SIG-M5 treated with dmso at 0.1 percent for 504 hours (cell line): Measurements from ENCODE around the gene SMARCD3.

Experiments used
- DNase-seq: peaks from one replicate; lab custom pipeline; 2025; ENCODE audit not compliant: unreplicated experiment; lab: John Stamatoyannopoulos, UW

Gene SMARCD3

DNA sequence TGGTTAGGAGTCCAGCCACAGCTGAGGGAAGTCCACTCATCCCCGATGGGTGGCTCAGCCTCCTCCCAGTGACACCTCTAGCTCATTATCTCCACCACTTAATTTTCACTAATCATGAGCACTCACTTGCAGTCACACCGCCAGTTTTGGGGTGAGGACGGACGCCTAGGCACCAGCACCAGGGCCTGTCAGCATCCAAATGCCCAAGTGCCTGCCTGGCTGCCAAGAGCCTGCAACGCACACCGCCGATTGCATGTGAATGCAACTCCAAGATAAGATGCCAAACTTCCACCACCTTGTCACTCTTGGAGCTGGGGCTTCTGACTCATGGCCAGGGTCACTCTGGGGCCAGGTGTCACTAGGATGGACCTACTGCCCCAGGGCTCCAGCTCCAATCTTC is 24.4 kb upstream of the SMARCD3 start:
- DNase-seq = no peak

GRCh38 chr7:151272405-151272804 is 23.9 kb upstream of the SMARCD3 start:
- no peak for DNase-seq

GRCh38 chr7:151271699-151272355 is 23.3 kb upstream of the SMARCD3 start:
- DNase-seq = peak; percentile 98

- DNase-seq = no peak
These were observed 21.0 kb upstream of the SMARCD3 start for GRCh38 chr7:151269511-151269910.

GRCh38 chr7:151265351-151265931 is 16.9 kb upstream of the SMARCD3 start:
- DNase-seq = no peak

GRCh38 chr7:151264615-151265014 is 16.1 kb upstream of the SMARCD3 start:
- DNase-seq = no peak

DNA sequence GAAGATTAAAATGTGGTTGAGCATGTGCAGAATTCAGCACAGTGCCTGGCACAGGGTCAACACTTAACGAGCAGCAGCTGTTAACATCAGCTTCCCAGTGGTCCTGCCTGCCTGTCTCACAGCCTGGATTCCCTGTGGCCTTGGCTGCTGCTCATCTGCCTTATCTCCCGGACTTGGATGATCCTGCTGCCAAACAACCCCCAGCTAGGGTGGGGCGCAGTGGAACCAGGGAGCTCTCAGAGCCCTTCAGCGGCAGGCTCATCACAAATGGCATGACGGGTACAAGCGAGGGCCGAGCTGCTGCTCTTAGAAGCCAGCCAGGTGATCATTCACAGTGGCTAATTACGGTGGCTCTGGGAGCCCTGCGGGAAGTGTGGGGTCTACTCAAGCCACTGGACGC is 13.0 kb upstream of the SMARCD3 start:
- DNase-seq = no peak

- DNase-seq = no peak
These were observed 12.4 kb upstream of the SMARCD3 start for GRCh38 chr7:151260883-151261282.

DNA sequence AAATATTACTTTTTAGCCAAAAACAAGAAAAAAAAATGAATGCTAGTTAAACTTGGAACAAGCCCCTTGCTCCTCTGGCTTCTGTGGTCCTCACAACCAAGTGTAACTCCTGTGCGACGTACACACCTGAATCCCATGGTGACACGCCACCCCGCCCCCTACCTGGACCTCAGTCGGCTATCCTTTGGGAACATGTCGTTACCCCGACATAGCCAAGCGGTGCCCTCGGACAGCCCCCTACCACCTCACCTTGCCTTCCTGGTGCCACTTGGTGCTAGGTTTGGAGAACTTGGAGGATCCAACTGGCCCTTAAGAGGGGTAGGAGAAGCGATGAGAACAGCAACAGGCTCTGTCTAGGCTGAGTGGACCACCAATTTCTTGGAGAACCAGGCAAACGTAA is 12.0 kb upstream of the SMARCD3 start:
- DNase-seq = no peak

GRCh38 chr7:151257990-151258389 is 9.5 kb upstream of the SMARCD3 start:
- no peak for DNase-seq

GRCh38 chr7:151256410-151257045 is 8.0 kb upstream of the SMARCD3 start:
- no peak for DNase-seq

- DNase-seq = no peak
These were observed 6.9 kb upstream of the SMARCD3 start for GRCh38 chr7:151255390-151255789.

DNA sequence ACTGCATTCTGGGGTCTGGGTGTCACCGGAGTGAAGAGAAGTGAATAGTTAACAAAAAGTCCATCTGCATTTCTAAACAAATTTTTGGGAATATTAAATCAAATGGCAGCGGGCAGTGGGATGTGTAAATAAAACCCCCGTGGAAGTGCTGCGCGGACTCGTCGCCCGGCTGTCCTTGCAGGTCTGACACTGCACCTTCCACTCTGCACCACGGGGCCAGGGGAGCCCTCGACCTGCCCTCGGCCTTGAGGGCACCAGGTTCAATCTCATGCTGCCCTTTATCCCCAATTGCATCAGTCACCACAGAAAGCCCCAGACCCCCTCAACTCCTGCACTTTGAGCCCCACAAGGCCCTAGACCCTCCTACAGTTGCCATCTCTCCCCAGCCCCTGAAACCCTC is 6.4 kb upstream of the SMARCD3 start:
- DNase-seq = no peak

- no peak for DNase-seq
These were observed 5.8 kb upstream of the SMARCD3 start for GRCh38 chr7:151254316-151254715.

DNA sequence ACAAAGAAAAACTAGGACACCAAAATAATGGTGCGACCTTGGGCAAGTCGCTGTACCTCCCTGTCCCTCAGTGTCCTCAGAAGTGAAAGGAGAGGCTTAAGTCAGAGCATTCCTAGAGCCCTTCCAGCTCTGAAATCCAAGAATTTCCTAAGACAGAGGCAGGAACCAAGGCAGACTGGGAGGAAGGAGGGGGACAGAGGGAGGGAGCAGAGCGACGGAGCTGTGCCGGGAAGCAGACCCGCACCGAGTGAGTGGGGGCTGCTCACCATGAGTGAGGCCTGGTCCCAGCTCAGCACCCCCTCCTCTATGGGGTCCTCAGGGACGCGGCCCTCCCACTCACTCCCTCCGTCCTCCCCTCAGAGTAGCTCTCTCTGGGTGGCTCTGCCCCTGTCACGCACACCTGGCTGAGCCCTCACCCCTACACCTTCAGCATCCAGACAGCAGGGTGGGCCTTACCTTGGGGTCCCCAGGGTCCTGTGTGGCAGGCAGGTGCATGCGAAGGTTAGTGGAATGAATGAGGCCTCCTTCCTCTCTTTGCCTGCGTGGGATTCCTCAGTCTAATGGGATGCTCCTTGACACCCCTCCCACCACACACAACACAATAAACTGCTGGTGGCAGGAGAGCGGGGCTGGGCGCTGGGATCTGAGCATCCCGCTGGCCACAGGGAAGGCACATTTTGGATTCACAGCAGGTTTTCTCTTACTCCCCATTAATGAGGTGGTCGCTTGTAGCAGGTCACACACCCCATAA is 4.6 kb upstream of the SMARCD3 start:
- no peak for DNase-seq

GRCh38 chr7:151252561-151252835 is 4.0 kb upstream of the SMARCD3 start:
- DNase-seq = no peak

DNA sequence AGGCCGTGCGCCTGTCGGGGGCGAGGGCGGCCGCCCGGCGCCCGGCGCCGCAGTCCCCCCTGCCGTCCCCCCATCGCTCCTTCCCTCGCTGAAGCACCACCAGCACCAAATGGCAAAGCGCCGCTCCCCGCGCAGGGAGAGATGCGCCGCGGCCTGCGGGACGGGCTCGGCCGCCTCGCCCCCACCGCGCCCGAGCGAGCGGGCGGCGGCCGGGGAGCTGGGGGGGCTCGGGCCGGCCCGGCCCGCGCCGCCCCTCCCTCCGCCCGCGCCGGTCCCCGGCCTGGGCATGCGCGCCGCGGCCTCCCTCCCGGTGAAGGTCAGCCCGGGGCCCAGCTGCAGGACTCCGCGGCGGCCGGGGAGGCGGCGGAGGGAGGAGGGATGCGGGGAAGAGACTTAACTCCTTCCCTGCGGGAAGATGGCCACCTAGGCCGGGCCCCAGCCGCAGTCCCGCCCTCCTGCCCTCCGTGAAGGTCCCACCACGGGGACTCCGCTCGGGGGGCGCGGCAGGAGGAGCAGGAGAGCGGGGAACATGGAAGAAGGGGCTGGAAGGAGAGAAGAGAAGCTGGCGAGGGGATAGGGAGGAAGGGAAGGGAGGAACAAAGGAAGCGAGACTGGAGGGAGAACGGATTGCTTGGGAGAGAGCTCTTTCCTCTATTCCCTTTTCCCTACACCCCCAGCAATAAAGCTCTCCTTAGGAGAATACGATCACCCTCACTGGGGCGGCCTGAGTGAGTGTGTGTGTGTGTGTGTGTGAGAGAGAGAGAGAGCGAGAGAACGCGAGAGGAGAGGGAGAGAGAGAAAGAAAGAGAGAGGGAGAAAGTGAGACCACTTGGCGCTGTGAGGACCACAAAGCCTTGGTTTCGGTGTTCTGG is 3.4 kb upstream of the SMARCD3 start:
- DNase-seq = no peak

DNA sequence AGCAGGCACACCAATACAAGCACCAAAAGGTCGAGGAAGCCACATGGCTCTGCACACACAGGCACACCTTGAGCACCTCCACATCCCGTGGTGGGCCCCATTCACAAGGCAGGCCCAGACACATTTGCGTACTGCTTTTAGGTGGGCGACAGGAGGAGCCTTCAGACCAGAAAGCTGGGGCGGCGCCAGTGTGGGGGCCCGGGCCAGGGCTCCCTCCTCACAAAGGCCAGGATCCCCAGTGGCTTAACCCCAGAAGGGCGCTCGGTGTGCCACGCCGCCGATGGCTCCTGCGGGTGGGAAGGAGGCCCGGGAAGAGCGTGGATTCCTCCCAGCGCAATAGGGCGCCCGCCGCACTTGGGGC is 2.8 kb upstream of the SMARCD3 start:
- no peak for DNase-seq

DNA sequence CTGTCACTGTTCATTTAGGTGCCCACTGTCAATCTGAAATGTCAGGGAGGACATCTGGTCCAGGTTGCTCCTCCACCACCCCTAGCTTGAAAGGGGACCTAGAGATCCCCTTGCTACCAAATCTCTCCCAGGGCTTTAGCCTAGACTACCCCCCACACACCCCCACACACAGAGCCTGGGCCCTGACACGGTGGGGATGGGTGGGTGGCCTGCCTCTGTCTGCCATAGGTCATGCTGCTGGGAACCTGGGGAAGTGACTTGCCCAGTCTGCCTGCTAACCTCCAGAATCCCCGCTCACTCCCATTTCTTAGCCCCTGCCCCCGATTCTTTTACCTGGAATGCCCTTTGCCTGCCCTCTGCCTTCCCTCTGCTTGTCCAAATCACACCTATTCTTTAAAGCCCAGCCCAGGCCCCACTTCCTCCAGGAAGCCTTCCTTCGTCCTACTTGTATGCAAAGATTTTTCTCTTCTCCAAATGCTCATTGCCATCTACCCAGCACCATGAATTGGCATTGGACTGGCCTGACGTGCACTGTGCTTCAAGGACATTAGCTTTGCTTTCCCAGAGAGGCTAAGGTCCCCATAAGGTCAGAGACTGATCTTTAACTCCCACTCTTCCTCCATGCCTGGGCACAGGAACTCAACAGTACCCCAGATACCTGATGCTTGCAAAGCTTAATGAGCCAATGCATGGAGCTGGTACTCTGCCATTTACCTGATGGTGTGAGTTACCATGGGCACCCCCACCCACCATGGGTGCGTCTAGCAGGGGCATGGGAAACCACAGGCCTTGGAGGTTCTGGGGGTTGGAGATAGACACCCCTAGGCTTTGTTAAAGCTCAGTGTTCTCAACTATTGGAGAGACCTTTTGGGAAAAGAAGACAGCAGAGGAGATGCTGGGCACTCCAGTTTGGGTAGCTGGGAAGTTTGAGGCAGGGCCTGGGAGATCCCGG is 2.0 kb upstream of the SMARCD3 start:
- DNase-seq = no peak

GRCh38 chr7:151249732-151250072 is 1.2 kb upstream of the SMARCD3 start:
- no peak for DNase-seq
